GM12878 (cell line): ENCODE data around the gene SLAMF8. TPM values are rescaled to one million over a fixed set of nuclear protein-coding genes. Genes with fewer than 3 reads are reported as not detected.

ENCODE experiments used
- ATAC-seq: fragments of 200-7000 bp; cut with Tn5 transposase; 3 replicates; pipeline ENCODE4 v1.9.1; 2020; ENCODE audit warnings: mild to moderate bottlenecking, moderate library complexity
- BruUV-seq: library from RNA; stranded (reverse); fragments of 400-500 nt; replicated peaks from 2 replicates; lab custom pipeline; 2021; lab: Mats Ljungman, UMichigan
- CTCF ChIA-PET: fragments of 300-600 bp; sonication (Branson Sonifier 250); formaldehyde crosslinking; extraction: SDS; loops from one replicate; lab custom pipeline; 2021; ENCODE audit warnings: inconsistent platforms; lab: Yijun Ruan, JAX
- POLR2A ChIA-PET: fragments of 350-600 bp; formaldehyde crosslinking; extraction: SDS; loops from one replicate; lab custom pipeline; 2021; ENCODE audit warnings: inconsistent platforms; lab: Charles Lee
- RAD21 ChIA-PET: fragments of 300-600 bp; sonication (Branson Sonifier 250); formaldehyde crosslinking; loops from one replicate; lab custom pipeline; 2023; ENCODE audit warnings: antibody characterized with exemption; ENCODE audit not compliant: unreplicated experiment; lab: Charles Lee
- SMC1A ChIA-PET: fragments of 300-600 bp; sonication (Branson Sonifier 250); formaldehyde crosslinking; loops from one replicate; lab custom pipeline; 2023; ENCODE audit not compliant: unreplicated experiment, uncharacterized antibody; lab: Charles Lee
- DNase-seq: peaks from one replicate; pipeline ENCODE4 v3.0.0-alpha.2; 2011; ENCODE audit warnings: low read depth, low spot score
- FAIRE-seq: peaks from 3 replicates; lab custom pipeline; 2011; peaks lifted over from hg19 to GRCh38; lab: Jason Lieb, UNC
- H2AFZ ChIP-seq: 2 replicates; pipeline ENCODE4 v1.6.0; 2011; ENCODE audit warnings: low read depth, low read length, control low read depth; ENCODE audit not compliant: control insufficient read depth
- H3K27ac ChIP-seq: 2 replicates; pipeline ENCODE4 v1.5.1; 2011; ENCODE audit warnings: control low read depth; ENCODE audit not compliant: control insufficient read depth, insufficient read depth
- H3K27me3 ChIP-seq, 2 experiments: replicated peaks in 1 of 2; 2 replicates each; pipeline versions ENCODE4 v1.6.0 to v1.6.1; 2011; ENCODE audit warnings: low read length in 1 of 2; ENCODE audit not compliant: control insufficient read depth in 2 of 2, insufficient read depth in 2 of 2
- H3K36me3 ChIP-seq, 2 experiments: 2 replicates each; pipeline ENCODE4 v1.5.1; 2011; ENCODE audit warnings: low read length in 1 of 2; ENCODE audit not compliant: control insufficient read depth in 2 of 2, insufficient read depth in 2 of 2
- H3K4me1 ChIP-seq: 2 replicates; pipeline ENCODE4 v1.6.1; 2011; ENCODE audit warnings: mild to moderate bottlenecking, low read length, moderate library complexity, mixed read lengths; ENCODE audit not compliant: control insufficient read depth, insufficient read depth
- H3K4me2 ChIP-seq: 2 replicates; pipeline ENCODE4 v1.6.0; 2011; ENCODE audit warnings: control low read depth; ENCODE audit not compliant: control insufficient read depth, insufficient read depth
- H3K4me3 ChIP-seq: fragments of 200-600 bp; sonication (generic); 2 replicates; pipeline ENCODE4 v1.5.1; 2016
- H3K79me2 ChIP-seq: 2 replicates; pipeline ENCODE4 v1.6.0; 2011; ENCODE audit warnings: low read length; ENCODE audit not compliant: control insufficient read depth, insufficient read depth
- H3K9ac ChIP-seq: 2 replicates; pipeline ENCODE4 v1.8.0; 2011; ENCODE audit warnings: low read length, control low read depth, mixed read lengths; ENCODE audit not compliant: control insufficient read depth, insufficient read depth
- H3K9me3 ChIP-seq: replicated peaks from 3 replicates; pipeline ENCODE4 v1.5.1; 2011; ENCODE audit warnings: mild to moderate bottlenecking, low read length; ENCODE audit not compliant: control insufficient read depth, insufficient read depth
- H4K20me1 ChIP-seq: 2 replicates; pipeline ENCODE4 v1.6.0; 2011; ENCODE audit not compliant: control insufficient read depth, insufficient read depth
- EGR1 ChIP-seq, 2 experiments: IDR thresholded peaks; 1 replicate in 1 of 2; 2 replicates in 1 of 2; pipeline ENCODE4 v1.6.1; 2011 to 2012; ENCODE audit warnings: low read depth in 2 of 2, low read length in 2 of 2, borderline replicate concordance in 1 of 2, mild to moderate bottlenecking in 1 of 2, moderate library complexity in 1 of 2
- MLLT1 ChIP-seq: fragments of 450-650 bp; IDR thresholded peaks from 2 replicates; pipeline ENCODE4 v1.6.1; 2016; ENCODE audit warnings: mild to moderate bottlenecking
- POLR2AphosphoS5 ChIP-seq: IDR thresholded peaks from 2 replicates; pipeline ENCODE4 v1.6.1; 2011; ENCODE audit warnings: mild to moderate bottlenecking, low read length, inconsistent platforms
- RAD21 ChIP-seq: IDR thresholded peaks from 2 replicates; pipeline ENCODE4 v1.6.1; 2011; ENCODE audit warnings: mild to moderate bottlenecking, low read depth, low read length, moderate library complexity; ENCODE audit not compliant: insufficient read depth
- WGBS: methylation state at CpG from one replicate; pipeline ENCODE4 v1.1.6; 2016; ENCODE audit warnings: low lambda C conversion rate; ENCODE audit not compliant: insufficient replicate concordance, insufficient coverage; ENCODE audit errors: missing lambda C conversion rate; 5-methylcytosine and 5-hydroxymethylcytosine counted together
- in situ Hi-C: fragments of 300-500 bp; cut with MboI; formaldehyde crosslinking; loops from 9 replicates; pipeline ENCODE4 v1.14.3; 2018; ENCODE audit warnings: mixed read lengths
- intact Hi-C: fragments of 100-400 bp; cut with micrococcal nuclease; formaldehyde crosslinking; loops from one replicate; pipeline ENCODE4 v1.14.2; 2022; ENCODE audit not compliant: unreplicated experiment
- polyA plus RNA-seq, 11 experiments: library from polyadenylated mRNA; depleted of rRNA in 4 of 11; unstranded in 6 of 11; stranded (reverse) in 5 of 11; fragments of >200 nt; fragmentation: Nextera tagmentation in 4 of 11; fragmentation: Illumina TruSeq in 1 of 11; extraction: Ambion mirVana in 4 of 11; extraction: Trizol in 1 of 11; gene quantifications; 1 replicate in 1 of 11; 2 replicates in 10 of 11; pipeline versions ENCODE4 v1.2.1 to v1.2.3, GENCODE V29; 2011 to 2016; ENCODE audit warnings: inconsistent platforms in 2 of 11, missing spikeins in 2 of 11, low read depth in 1 of 11
- total RNA-seq, 4 experiments: library from RNA; depleted of rRNA in 3 of 4; stranded (reverse); fragments of >200 nt in 3 of 4; fragmentation: Illumina TruSeq in 1 of 4; extraction: Trizol in 1 of 4; gene quantifications; 2 replicates each; pipeline versions ENCODE4 v1.2.1 to v1.2.3, GENCODE V29; 2013 to 2021

Gene SLAMF8
- total and polyA plus RNA-seq, 10 of the 15 experiments (the other 5 are each of a cell fraction or from before 2014, with no cell fraction given): 0.04 to 0.69 (median 0.10) TPM; not detected in 3

- TF ChIP-seq MLLT1 (no peak), POLR2AphosphoS5 (no peak), EGR1 (IDR thresholded peaks at IDR 0.05; ENCODE audit: borderline replicate concordance in 1 of 2, low read depth in 2 of 2, low read length in 2 of 2) (no peak), RAD21 (no peak)
- RAD21 ChIA-PET: no interaction called here
- Histone ChIP-seq H3K27me3 (no peaks in the 10 kb centered on the region), H3K79me2 (no peaks in the 10 kb centered on the region), H3K27ac (no peak overlapping the region), H3K36me3 (no peaks in the 10 kb centered on the region), H3K4me1 (peaks cover 21% of the 10 kb centered on the region), H3K9me3 (no peaks in the 10 kb centered on the region), H3K9ac (no peak overlapping the region), H2AFZ (no peak overlapping the region), H4K20me1 (no peaks in the 10 kb centered on the region), H3K4me3 (no peak overlapping the region), H3K4me2 (no peak overlapping the region)
- intact Hi-C loops: no loop called here
- 0% methylated on average over 3 of the region's 3 CpGs for WGBS
- in situ Hi-C loops: no loop called here
- FAIRE-seq (no peak), ATAC-seq (no peak), DNase-seq (no peak)
- SMC1A ChIA-PET: interaction anchor here (0.6 to 1.8 kb wide), 2 partner anchors 170 to 172 kb away, joined by 3 to 5 read pairs; no protein-coding TSS in a partner anchor
- BruUV-seq: no TSS peak
- CTCF ChIA-PET: interaction anchor here (1.0 to 2.0 kb wide), 4 partner anchors 14 to 172 kb away, joined by 3 to 13 read pairs (median 3); no protein-coding TSS in a partner anchor
- POLR2A ChIA-PET: no interaction called here
Measured at GRCh38 chr1:159835356-159835755, 8.7 kb downstream of the SLAMF8 start.
